HG03135 (cell line): ENCODE data around the gene INS.

Experiments used
- ATAC-seq: cut with Tn5 transposase; IDR thresholded peaks from one replicate; pipeline ENCODE4 v1.9.1; 2021; ENCODE audit warnings: mild to moderate bottlenecking, moderate library complexity; ENCODE audit not compliant: unreplicated experiment

The INS gene

GRCh38 chr11:2160736-2161259, at the start of gene INS:
TSS of gene INS (minus strand) at chr11:2161209. CDS start at chr11:2160971, 238 bp downstream.
- no peak for ATAC-seq

- ATAC-seq: no peak
Measured at GRCh38 chr11:2210366-2211112, 49.5 kb upstream of the INS start.

- no peak for ATAC-seq
Measured at GRCh38 chr11:2209900-2210321, 48.9 kb upstream of the INS start.

- no peak for ATAC-seq
Measured at GRCh38 chr11:2209370-2209801, 48.4 kb upstream of the INS start.

- no peak for ATAC-seq
Measured at GRCh38 chr11:2208691-2209369, 47.8 kb upstream of the INS start.

GRCh38 chr11:2207773-2208621, 47.0 kb upstream of the INS start:
- no peak for ATAC-seq

- ATAC-seq: no peak
Measured at GRCh38 chr11:2207212-2207611, 46.2 kb upstream of the INS start.

- no peak for ATAC-seq
Measured at GRCh38 chr11:2205981-2206690, 45.1 kb upstream of the INS start.

- no peak for ATAC-seq
Measured at GRCh38 chr11:2205214-2205720, 44.3 kb upstream of the INS start.

- no peak for ATAC-seq
Measured at GRCh38 chr11:2204361-2205213, 43.6 kb upstream of the INS start.

GRCh38 chr11:2203440-2204259, 42.6 kb upstream of the INS start:
- ATAC-seq: no peak

GRCh38 chr11:2202900-2203439, 42.0 kb upstream of the INS start:
- no peak for ATAC-seq

- no peak for ATAC-seq
Measured at GRCh38 chr11:2202071-2202899, 41.3 kb upstream of the INS start.

GRCh38 chr11:2201542-2201941, 40.5 kb upstream of the INS start:
- ATAC-seq: no peak

GRCh38 chr11:2200957-2201519, 40.0 kb upstream of the INS start:
- no peak for ATAC-seq

GRCh38 chr11:2200536-2200935, 39.5 kb upstream of the INS start:
- ATAC-seq: no peak
